Measurements from ENCODE around the gene CACNA2D3. TPM values are rescaled to one million over a fixed set of nuclear protein-coding genes. Genes with fewer than 3 reads are reported as not detected.

CACNA2D3 gene
- total RNA-seq, 1 experiment from 2014 or later, result not detected

DNA sequence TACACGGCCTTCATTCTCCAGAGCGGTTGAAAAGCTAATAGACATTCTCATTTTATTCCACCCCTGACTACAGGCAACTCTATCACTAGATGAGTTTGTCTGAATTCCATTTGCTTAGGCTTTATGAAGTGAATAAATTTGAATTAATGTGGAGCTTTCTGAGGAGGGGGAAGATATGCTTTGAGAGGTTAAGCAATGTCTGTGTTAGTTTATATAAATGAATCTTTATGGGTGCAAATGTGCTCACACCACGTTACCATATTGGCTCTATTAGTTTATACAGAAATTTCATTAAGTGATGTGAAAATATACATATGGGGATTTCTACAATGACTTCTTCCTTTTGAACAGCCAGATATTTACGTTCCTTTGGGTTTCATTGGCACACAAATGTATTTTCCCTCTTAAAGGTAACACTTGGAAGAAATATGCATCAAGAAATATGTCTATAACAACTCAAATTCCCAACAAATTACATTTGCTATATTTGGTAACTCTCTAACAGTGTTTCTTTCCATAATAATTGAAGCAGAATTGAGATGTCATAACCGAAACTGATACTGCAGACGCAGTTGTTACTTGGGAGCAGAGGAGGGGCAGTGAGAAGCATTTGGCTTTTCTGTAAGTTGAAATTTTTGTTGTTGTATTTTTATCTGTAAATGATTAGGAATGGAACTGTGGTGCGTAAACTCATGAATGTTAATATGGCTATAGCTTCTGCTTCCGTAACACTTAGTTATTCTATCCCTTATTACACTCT is 359.4 kb downstream of the CACNA2D3 start:
- in situ Hi-C loops (cut with HindIII; ENCODE audit: low sequenced_read_pairs), result no loop called here

DNA sequence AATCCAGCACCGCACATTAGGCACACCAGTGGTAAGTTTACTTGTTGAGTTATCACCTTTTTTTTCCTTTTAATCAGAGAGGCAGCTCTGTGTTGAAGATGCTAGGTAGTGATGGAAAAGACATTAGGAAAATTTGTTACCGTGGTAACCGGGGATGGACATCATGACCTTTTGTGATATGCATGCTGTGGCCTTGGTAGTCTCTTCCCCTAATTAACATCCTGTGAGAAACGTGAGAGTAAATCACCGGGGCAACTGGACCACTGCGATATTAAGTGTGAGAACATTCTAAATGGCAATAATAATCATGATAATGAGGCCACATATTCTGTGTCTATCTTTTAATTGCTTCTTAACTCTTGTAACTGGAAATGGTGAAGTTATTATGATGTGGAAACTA is 362.0 kb downstream of the CACNA2D3 start:
- in situ Hi-C loops (cut with HindIII; ENCODE audit: low sequenced_read_pairs), result no loop called here
- no peak for DNase-seq (ENCODE audit: low spot score)

More for the DNA sequence above, 359.4 kb downstream of the CACNA2D3 start:
- no peak for DNase-seq (ENCODE audit: low spot score)

DNA sequence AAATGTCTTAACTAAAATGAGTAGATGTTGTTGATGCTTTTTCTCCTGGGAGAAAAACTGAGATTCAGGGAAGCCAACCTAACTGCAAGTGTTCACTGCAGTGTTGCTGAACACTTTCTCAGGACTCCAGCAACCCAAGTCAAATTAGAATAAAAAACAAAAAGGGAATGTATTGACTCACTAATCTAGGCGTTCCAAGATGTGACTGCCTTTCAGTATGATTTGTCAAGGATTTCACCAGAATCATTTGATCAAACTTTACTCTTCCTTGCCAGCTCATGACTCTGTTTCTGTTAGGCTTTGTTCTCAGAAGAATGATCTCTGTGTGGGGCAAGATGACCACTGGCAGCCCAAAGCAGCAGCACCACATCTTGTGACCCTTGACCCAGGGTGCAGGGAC is 364.0 kb downstream of the CACNA2D3 start:
- in situ Hi-C loops (cut with HindIII; ENCODE audit: low sequenced_read_pairs), result no loop called here
- DNase-seq (ENCODE audit: low spot score), result no peak

DNA sequence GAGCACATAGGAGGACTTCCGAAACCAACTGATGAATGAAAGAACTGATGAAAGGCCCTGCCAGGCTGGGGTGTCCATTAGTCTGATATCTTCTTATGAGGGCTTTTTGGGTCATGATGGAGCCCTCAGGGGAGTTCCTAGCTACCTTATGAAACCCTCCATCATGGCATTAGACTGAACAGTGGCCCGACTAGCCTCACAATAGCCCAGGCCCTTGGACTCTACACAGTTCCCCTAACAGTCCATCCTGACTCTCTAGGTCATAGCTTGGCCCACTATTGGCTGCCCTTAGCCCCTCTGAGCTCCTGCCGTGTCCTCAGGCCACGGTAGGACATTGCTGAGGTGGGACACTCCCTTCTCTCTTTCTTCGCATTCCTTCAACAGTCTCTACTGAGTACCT is 365.9 kb downstream of the CACNA2D3 start:
- in situ Hi-C loops (cut with HindIII; ENCODE audit: low sequenced_read_pairs), result no loop called here
- no peak for DNase-seq (ENCODE audit: low spot score)

DNA sequence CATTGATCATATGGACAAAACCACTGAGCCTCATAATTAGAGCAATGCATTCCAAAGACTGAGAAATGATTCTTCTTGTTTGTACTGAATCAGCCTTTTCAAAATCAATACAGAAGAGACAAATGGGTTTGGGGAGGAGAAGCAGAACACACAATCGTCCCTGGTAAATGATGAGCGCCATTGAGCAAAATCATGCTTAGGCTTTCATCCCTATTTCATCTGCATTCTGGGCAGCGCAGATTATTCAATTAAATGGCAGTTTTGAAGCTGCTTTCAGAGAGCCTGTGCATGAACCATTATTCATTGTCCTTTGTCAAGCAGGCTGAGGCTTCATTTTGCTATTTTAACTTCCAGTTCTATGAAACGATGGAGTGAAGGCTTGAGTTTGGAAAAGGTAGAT is 371.9 kb downstream of the CACNA2D3 start:
- DNase-seq (ENCODE audit: low spot score), result no peak
- in situ Hi-C loops (cut with HindIII; ENCODE audit: low sequenced_read_pairs), result no loop called here

DNA sequence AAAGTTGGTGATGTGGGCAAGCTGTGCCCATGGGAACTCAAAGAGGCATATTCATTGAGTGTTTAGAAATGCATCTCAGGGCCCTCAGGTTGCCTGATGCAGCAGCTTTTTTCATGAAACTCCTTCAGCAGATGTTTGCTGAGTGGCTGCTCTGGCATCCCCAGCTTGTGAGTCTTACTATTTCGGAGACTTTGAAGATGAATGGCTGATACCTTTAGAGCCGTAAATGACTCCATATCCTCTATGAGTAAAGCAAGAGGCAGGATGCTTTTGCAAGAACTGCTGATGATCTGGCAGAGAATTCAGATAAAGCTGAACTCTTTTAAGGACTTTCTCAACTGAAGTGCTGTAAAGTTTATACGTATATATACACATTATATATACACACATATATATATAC is 384.3 kb downstream of the CACNA2D3 start:
- no peak for DNase-seq (ENCODE audit: low spot score)
- in situ Hi-C loops (cut with HindIII; ENCODE audit: low sequenced_read_pairs), result no loop called here

DNA sequence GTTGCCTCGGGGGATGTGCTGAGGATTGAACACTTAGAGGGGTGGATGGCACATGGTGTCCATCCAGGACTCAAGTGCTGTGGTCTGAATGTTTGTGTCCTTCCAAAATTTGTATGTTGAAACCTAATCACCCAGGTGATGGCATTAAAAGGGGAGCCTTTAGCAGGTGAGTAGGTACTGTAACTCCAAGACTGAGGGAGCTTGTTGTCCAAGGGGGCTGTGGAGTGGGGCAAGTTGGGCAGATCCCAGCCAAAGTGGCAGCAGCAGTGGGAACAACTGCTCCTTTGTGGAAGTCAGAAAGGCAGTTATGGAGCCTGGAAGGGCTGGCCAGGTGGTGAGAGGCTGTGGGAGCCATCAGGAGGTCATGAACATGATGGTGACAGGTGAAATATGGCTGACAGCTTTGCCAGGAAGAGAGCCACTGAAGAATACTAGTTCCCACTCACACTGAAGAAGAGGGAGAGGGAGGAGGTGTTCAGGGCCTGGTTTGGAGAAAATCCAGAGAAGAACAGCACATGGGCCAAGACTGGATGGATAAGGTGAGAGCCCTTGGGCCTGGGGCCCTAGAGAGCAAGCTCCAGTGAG is 385.6 kb downstream of the CACNA2D3 start:
- no peak for DNase-seq (ENCODE audit: low spot score)
- in situ Hi-C loops (cut with HindIII; ENCODE audit: low sequenced_read_pairs), result no loop called here

DNA sequence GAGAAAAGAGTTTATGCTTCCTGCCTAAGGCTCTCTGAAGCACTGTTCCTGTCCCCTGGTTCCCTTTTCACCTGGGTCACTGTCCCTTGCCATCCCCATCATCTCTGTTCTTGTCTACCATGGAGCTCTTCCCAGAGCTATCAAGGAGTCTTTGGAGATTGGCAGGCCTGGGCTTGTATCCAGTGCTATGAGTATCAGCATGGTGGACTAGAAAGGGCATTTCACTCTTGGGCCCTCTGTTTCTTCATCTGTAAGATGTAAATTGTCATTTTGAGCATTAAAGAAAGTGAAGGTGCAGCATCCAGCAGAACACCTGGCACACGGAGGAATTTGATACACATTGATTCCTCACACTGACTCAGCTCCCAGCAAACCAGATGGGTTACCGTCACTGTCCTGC is 388.2 kb downstream of the CACNA2D3 start:
- in situ Hi-C loops (cut with HindIII; ENCODE audit: low sequenced_read_pairs), result no loop called here
- no peak for DNase-seq (ENCODE audit: low spot score)

DNA sequence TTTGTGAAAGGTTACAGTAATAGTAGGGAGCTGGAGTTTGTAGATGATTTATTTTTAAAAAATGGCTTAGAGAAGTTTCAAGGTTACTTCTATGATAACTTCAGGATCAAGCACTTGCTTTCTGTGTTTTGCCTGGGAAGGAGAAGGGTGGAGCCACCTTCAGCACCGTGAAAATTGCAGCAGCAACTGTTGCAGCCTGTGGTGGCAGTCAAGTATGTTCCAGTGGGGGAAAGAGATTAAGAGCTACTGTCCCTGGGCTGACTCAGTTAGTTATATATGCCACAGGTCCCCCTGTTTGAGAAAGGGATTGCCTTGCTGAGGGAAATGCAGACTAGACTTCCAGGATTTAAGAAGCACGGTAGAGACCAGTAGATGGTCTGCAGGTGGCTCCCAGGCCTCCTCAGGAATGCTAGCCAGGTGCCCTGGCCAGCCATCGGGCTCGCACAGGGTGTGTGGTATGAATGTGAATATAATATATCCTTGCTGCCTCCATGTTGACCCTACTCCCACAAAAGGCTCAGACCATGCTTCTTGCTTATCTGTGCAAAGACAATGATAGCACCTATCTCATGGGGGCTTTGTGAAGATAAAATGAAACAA is 389.5 kb downstream of the CACNA2D3 start:
- in situ Hi-C loops (cut with HindIII; ENCODE audit: low sequenced_read_pairs), result no loop called here

DNA sequence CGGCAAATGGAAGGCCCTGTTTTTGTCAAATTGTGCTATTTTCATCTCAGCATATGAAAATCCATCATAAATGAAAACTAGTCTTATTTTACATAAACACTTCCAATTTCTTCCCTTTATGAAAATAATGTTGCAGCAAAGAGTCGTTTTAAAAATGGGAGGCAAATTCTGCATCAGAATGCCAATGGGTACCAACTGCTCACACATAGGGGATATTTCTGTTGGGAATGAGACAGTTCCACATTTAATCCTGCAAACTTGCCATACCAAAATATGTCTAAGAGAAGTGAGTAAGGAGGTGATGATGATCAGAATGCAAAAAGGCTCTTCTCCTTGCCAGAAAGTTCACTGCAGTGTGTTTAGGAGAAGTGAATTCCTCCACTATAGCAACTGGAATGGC is 391.7 kb downstream of the CACNA2D3 start:
- DNase-seq (ENCODE audit: low spot score), result no peak
- in situ Hi-C loops (cut with HindIII; ENCODE audit: low sequenced_read_pairs), result no loop called here

More for the DNA sequence above, 389.5 kb downstream of the CACNA2D3 start:
- no peak for DNase-seq (ENCODE audit: low spot score)

DNA sequence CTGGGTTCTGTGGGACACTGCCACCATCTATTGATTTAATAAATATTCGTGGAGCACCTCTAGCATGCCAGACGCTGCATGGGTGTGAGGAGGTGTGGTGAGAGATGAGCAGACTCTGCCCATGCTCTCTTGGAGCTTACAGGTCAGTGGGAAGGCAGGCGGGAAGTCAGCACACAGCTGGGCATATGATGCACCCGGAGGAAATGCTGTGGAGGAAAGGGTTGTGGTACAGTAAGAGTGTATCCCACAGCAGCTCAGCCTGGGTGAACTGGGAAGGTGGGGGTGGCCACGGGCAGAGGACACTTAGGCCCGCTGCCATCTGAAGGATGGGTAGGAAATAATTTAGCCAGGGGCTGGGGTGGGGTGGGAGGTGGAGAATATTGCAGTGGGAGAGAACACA is 392.1 kb downstream of the CACNA2D3 start:
- no peak for DNase-seq (ENCODE audit: low spot score)
- in situ Hi-C loops (cut with HindIII; ENCODE audit: low sequenced_read_pairs), result no loop called here

DNA sequence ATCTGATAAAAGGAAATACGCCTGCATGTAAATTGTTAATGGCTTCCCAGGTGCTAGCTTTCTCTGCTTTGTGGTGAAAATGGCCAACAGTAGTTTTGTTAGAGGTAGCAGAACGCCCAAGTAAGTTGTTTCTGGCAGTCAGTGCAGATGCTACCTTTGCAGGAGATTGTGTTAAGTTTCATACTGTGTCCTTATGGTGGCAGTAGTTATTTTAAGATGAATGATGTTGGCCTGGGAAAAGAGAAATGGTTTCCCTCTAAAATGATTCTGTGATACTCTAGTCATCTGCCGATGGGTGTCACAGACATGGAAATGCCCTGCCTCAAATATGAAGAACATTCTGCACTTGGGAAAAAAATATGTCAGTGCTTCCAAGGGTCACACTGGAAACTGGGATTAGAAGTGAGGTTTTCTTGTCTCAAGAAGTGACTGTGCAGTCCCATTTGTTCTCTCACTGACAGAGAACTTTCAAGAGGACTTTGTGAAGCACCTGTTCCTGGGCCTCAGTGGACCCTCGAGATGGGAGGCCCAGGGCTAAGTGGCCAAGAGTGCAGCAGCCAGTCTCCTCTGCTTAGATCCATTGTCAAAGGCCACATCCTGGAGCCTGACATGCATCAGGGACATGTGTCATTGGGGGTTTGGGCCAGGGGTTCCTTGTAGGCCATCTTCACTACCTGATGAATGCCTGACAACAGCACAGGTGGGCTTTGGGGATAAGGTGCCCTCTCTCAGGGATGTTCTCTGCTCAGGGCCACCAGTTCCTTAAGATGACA is 393.3 kb downstream of the CACNA2D3 start:
- no peak for DNase-seq (ENCODE audit: low spot score)
- in situ Hi-C loops (cut with HindIII; ENCODE audit: low sequenced_read_pairs), result no loop called here

DNA sequence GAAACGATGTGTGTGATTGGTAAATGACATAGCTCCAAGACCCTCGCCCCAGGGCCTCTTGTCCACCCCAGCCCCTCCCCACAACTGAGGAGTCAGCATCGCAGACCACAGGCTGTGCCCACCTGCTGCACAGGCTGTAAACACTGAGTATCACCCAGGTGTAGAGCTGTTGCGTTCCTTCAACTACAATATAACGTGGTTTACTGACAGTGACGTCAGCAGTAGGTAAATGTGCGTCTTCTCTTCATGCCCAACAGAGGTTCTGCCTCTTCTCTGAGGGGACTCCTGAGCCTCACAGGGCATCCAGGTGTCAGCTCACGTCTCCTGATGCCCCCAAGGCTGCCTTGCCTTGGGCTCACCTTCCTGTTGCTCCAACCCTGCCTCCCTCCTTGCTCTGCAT is 395.1 kb downstream of the CACNA2D3 start:
- in situ Hi-C loops (cut with HindIII; ENCODE audit: low sequenced_read_pairs), result no loop called here
- DNase-seq (ENCODE audit: low spot score), result no peak

DNA sequence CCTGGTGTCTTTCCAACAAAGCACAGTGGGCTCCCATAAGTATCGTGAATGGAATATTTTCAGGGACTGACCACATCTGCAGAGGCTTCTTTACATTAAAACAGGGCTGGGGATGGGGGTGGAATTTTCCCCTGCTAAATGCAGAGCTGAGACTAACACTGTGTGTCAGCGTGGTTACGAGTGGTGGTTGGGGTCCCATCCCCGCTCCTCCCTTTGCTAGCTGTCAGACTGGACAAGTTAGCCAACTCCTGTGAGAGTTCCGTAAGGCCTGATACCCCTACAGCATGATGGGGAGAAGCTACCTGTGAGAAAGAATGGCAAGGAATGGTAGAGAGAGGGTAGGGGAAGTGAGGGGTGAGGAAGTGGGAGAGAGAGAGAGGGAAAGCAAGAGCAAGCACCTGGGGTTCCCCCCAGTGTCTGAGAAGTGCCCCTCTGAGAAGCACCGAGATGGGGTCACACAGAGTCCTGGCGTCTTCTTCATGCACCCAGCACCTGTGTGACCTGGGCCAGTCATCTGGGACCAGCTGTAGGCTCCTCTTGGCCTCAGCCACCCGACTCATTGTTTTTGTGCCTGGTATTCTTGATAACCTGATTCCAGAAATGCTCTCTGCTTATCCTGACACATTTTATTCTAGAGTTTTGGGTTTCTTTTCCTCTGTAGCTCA is 395.8 kb downstream of the CACNA2D3 start:
- DNase-seq (ENCODE audit: low spot score), result no peak
- in situ Hi-C loops (cut with HindIII; ENCODE audit: low sequenced_read_pairs), result no loop called here

DNA sequence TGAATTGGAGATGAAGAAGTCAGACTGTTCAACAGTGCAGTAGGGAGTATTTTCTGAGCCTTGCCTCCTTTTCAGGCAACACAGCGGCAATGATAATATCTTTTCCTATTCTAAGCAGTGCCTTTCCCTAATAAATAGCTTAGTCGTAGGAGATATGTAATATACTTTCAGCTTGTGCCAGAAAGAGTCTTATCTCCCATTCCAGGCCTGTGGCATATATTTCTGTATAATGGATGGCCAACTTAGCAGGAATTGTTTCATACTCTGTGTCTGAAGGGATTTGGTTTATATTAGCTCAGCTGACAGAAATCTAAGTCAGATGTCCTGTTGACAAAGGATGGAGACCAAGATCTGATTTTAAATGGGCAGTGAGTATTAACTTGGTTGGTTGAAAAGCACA is 397.1 kb downstream of the CACNA2D3 start:
- no peak for DNase-seq (ENCODE audit: low spot score)
- in situ Hi-C loops (cut with HindIII; ENCODE audit: low sequenced_read_pairs), result no loop called here

DNA sequence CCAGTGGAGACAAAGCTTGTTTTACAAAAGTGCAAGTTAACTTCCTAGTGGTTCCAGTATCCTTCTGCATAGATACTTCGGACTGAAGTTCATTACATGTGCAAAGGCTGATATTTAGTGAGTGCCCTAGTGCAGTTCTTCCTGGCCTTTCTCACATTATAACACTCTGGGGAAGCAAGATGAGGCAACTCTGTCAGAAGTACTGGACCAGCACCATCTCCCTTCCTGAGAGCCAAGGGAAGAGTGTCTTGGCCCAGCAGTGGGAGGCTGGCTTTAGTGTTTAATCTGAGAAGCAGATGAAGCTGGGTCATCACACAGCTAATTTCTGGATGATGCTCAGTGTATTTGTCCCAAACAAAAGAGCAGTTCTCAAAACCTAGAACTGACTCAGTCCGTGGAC is 397.7 kb downstream of the CACNA2D3 start:
- in situ Hi-C loops (cut with HindIII; ENCODE audit: low sequenced_read_pairs), result no loop called here
- no peak for DNase-seq (ENCODE audit: low spot score)

DNA sequence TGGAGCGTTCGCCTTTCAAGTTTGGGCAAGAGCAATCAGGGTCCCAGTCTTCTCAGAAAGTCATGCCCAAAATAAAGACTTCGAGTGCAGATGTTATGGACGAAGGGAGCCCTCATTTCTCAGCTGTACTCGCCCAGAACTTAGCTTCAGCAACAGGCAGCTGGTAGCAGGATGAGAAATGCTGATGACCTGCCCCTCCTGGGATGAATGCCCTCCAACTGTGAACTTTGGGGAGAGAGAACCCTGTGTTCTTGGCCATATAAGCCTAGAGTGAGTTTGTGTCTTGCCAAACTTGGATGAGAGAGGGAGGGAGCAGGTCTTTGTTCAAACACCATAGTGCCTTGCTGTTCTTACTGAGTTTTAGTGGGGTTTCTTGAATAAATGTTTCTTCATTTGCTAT is 405.2 kb downstream of the CACNA2D3 start:
- in situ Hi-C loops (cut with HindIII; ENCODE audit: low sequenced_read_pairs), result no loop called here
- no peak for DNase-seq (ENCODE audit: low spot score)

DNA sequence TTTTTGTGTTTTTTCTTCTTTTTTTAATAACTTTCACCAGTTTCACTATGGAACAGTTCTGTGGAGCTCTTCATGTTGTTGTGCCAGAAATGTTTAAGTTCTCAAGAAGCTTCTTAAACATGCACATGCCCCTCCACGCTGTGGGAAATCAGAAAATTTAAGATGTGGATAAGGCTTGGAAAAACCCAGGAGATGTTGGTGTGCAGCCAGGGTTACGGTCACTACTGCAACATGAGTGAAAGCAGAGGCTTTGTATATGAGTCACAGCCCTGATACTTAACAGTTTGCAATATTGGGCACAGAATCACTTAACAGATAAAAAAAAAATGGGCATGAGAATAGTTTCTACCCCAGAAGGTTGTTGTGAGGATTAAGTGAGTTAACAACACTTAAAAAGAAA is 405.6 kb downstream of the CACNA2D3 start:
- DNase-seq (ENCODE audit: low spot score), result no peak
- in situ Hi-C loops (cut with HindIII; ENCODE audit: low sequenced_read_pairs), result no loop called here

DNA sequence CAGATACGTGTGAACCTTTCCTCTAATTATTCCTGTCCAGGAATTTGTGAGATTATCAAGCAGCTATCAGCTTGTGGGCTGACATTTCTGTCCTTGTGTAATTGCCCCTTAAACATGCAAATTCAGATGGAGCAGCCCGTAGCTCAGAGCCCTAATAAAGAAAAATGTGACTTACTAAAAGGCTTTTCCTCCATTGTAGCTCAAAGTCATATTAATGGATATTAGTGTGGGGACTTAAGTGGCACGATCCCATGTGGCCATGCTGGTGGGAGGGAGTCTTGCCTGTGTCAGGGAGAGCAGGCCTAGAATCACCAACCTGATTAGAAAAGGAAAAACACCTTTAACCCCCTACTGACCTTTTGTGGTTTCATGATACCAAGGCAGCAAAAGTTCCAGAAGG is 406.3 kb downstream of the CACNA2D3 start:
- in situ Hi-C loops (cut with HindIII; ENCODE audit: low sequenced_read_pairs), result no loop called here
- no peak for DNase-seq (ENCODE audit: low spot score)

DNA sequence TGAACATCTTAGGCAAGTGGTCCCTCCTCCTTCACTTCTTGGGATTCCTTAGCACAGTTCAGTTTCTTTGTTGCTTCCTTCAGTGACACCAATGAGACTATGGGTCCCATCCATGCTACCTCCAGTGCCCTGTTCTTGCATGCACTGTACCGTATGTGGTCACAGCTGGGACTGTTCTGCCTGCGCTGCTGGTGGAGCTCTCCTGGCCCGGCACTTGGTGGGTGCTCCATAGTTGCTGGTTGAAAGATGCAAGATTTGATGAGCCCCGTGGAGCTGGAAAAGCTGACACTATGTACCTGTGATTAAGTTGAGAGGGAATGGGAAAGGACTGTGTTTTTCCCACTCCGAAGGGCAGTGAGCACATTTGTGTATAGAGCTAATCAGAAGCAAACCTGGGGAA is 407.7 kb downstream of the CACNA2D3 start:
- in situ Hi-C loops (cut with HindIII; ENCODE audit: low sequenced_read_pairs), result no loop called here
- DNase-seq (ENCODE audit: low spot score), result no peak
